Keratinocyte (primary cell): ENCODE data around the gene NHLH2. TPM values are rescaled to one million over a fixed set of nuclear protein-coding genes. Genes with fewer than 3 reads are reported as not detected.

ENCODE experiments used
- DNase-seq: peaks from one replicate; pipeline ENCODE4 v3.0.0-alpha.2; 2011; ENCODE audit warnings: low read depth, missing footprints, low spot score
- FAIRE-seq: peaks from 2 replicates; lab custom pipeline; 2011; peaks lifted over from hg19 to GRCh38; lab: Jason Lieb, UNC
- H2AFZ ChIP-seq: 2 replicates; pipeline ENCODE4 v1.6.0; 2012; ENCODE audit warnings: low read length, control low read depth, inconsistent platforms; ENCODE audit not compliant: control insufficient read depth
- H3K27ac ChIP-seq: 2 replicates; pipeline ENCODE4 v1.5.1; 2011; ENCODE audit warnings: low read length; ENCODE audit not compliant: control insufficient read depth, insufficient read depth
- H3K27me3 ChIP-seq: 3 replicates; pipeline ENCODE4 v1.6.0; 2011; ENCODE audit warnings: low read length; ENCODE audit not compliant: control insufficient read depth, insufficient read depth; ENCODE audit errors: extremely low read depth
- H3K36me3 ChIP-seq, 2 experiments: 2 replicates in 1 of 2; 3 replicates in 1 of 2; pipeline ENCODE4 v1.5.1; 2011; ENCODE audit warnings: low read length in 2 of 2, mild to moderate bottlenecking in 1 of 2; ENCODE audit not compliant: control insufficient read depth in 2 of 2, insufficient read depth in 2 of 2; ENCODE audit errors: extremely low read depth in 1 of 2
- H3K4me1 ChIP-seq: 3 replicates; pipeline ENCODE4 v1.5.1; 2011; ENCODE audit warnings: low read length; ENCODE audit not compliant: control insufficient read depth, insufficient read depth; ENCODE audit errors: extremely low read depth
- H3K4me2 ChIP-seq: 3 replicates; pipeline ENCODE4 v1.6.0; 2011; ENCODE audit warnings: low read depth, low read length; ENCODE audit not compliant: control insufficient read depth, insufficient read depth; ENCODE audit errors: extremely low read depth
- H3K4me3 ChIP-seq, 3 experiments: fragments of 200-600 bp in 1 of 3; sonication (generic) in 1 of 3; 2 replicates in 2 of 3; 3 replicates in 1 of 3; pipeline ENCODE4 v1.5.1; 2011 to 2016; ENCODE audit warnings: low read length in 3 of 3, mild to moderate bottlenecking in 3 of 3, control low read depth in 2 of 3, inconsistent platforms in 1 of 3, low read depth in 1 of 3, mixed read lengths in 1 of 3, mixed run types in 1 of 3, moderate library complexity in 1 of 3; ENCODE audit not compliant: control insufficient read depth in 2 of 3, insufficient read depth in 2 of 3; ENCODE audit errors: extremely low read depth in 1 of 3
- H3K79me2 ChIP-seq: 2 replicates; pipeline ENCODE4 v1.6.0; 2012; ENCODE audit warnings: low read length; ENCODE audit not compliant: control insufficient read depth, insufficient read depth
- H3K9ac ChIP-seq: 3 replicates; pipeline ENCODE4 v1.6.0; 2011; ENCODE audit warnings: low read length; ENCODE audit not compliant: control insufficient read depth, insufficient read depth; ENCODE audit errors: extremely low read depth
- H3K9me1 ChIP-seq: 3 replicates; pipeline ENCODE4 v1.6.0; 2011; ENCODE audit warnings: low read length; ENCODE audit not compliant: control insufficient read depth, insufficient read depth; ENCODE audit errors: extremely low read depth
- H3K9me3 ChIP-seq: 2 replicates; pipeline ENCODE4 v1.5.1; 2012; ENCODE audit warnings: low read depth, low read length; ENCODE audit not compliant: control insufficient read depth
- H4K20me1 ChIP-seq: 3 replicates; pipeline ENCODE4 v1.6.0; 2011; ENCODE audit warnings: low read length; ENCODE audit not compliant: control insufficient read depth, insufficient read depth; ENCODE audit errors: extremely low read depth
- CTCF ChIP-seq, 3 experiments: IDR thresholded peaks in 1 of 3; conservative IDR thresholded peaks in 1 of 3; optimal IDR thresholded peaks in 1 of 3; 2 replicates in 2 of 3; 3 replicates in 1 of 3; pipeline versions ENCODE3 to v1.5.1; 2011; ENCODE audit warnings: low read length in 3 of 3, mild to moderate bottlenecking in 3 of 3, moderate library complexity in 2 of 3, control low read depth in 1 of 3, inconsistent platforms in 1 of 3; ENCODE audit not compliant: insufficient read depth in 2 of 3; ENCODE audit errors: extremely low read depth in 1 of 3
- EZH2 ChIP-seq: IDR thresholded peaks from one replicate; pipeline ENCODE4 v1.6.1; 2012; ENCODE audit warnings: inconsistent platforms, mild to moderate bottlenecking, low read length, moderate library complexity
- dilution Hi-C: fragments of 300-500 bp; cut with MboI; formaldehyde crosslinking; loops from one replicate; pipeline ENCODE4 v1.7.0; 2020; ENCODE audit warnings: low sequenced_read_pairs; ENCODE audit not compliant: extremely low pct_ligation_motif_present
- polyA plus RNA-seq, 5 experiments: library from polyadenylated mRNA; depleted of rRNA in 3 of 5; stranded (reverse) in 3 of 5; stranded (forward) in 1 of 5; unstranded in 1 of 5; fragments of >200 nt; gene quantifications; 1 replicate in 1 of 5; 2 replicates in 3 of 5; 3 replicates in 1 of 5; pipeline versions ENCODE4 v1.2.1 to v1.2.3, GENCODE V29; 2011 to 2012; ENCODE audit warnings: missing spikeins in 2 of 5, low read depth in 1 of 5, low replicate concordance in 1 of 5

NHLH2 gene
- polyA plus RNA-seq, 1 donor (not counting 4 experiments of a cell fraction or from before 2014, with no cell fraction given), result 0.21 TPM

DNA sequence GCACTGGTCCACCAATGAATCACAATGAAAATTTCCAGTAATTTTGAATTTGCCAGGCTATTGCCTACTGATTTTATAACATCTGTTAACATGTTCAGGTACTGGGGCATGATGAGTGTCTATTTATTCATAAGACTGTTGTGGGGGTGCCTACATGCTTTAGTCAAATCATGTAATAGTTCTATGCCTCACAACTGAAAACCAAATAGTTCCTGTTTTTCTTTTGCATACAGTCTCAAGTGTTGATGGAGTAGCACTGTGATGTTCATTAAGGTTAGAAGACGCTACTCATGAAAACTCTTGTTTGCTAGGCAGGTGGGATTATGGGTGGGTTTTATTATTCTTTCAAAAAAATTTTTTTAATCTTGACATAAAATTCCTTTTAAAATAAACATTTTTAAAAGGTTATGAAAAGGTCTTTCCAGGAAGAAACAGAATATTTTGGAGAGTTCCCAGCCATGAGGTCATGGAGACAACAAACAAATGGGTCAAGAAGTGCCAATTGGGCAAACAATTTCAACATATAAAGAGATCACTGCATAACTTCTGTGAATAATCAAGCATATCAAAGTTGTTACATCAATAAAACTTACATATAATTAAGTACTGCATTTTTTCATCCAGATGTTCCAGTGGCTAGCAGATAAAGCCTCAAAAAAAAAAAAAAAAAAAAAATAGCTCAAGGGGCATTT is 40.2 kb upstream of the NHLH2 start:
- H3K79me2 ChIP-seq, result no peaks in the 10 kb centered on the region
- no peak overlapping the region for H3K9ac ChIP-seq
- no peak overlapping the region for H2AFZ ChIP-seq
- no peaks in the 10 kb centered on the region for H3K9me1 ChIP-seq
- no peak overlapping the region for H3K27ac ChIP-seq
- H3K27me3 ChIP-seq, result no peaks in the 10 kb centered on the region
- H4K20me1 ChIP-seq, result no peaks in the 10 kb centered on the region
- no peak overlapping the region for H3K4me2 ChIP-seq
- dilution Hi-C loops, result no loop called here
- FAIRE-seq (no peak), DNase-seq (no peak)
- no peak for TF ChIP-seq EZH2
- TF ChIP-seq CTCF (optimal IDR thresholded peaks at IDR 0.05 in 1 of 3, IDR thresholded peaks at IDR 0.05 in 1 of 3, conservative IDR thresholded peaks at IDR 0.05 in 1 of 3; ENCODE audit: extremely low read depth in 1 of 3, insufficient read depth in 2 of 3, low read length in 3 of 3), result no peak
- no peak overlapping the region for H3K4me3 ChIP-seq
- H3K36me3 ChIP-seq, result no peaks in the 10 kb centered on the region
- no peaks in the 10 kb centered on the region for H3K9me3 ChIP-seq
- peaks cover 12% of the 10 kb centered on the region for H3K4me1 ChIP-seq

- H3K79me2 ChIP-seq, result no peaks in the 10 kb centered on the region
- H3K9ac ChIP-seq, result no peak overlapping the region
- H3K27me3 ChIP-seq, result no peaks in the 10 kb centered on the region
- no peaks in the 10 kb centered on the region for H3K36me3 ChIP-seq
- no peaks in the 10 kb centered on the region for H3K9me3 ChIP-seq
- no peak for FAIRE-seq
- dilution Hi-C loops, result no loop called here
- H3K4me2 ChIP-seq, result no peak overlapping the region
- peaks cover 12% of the 10 kb centered on the region for H3K4me1 ChIP-seq
- no peak overlapping the region for H2AFZ ChIP-seq
- H3K9me1 ChIP-seq, result no peaks in the 10 kb centered on the region
- no peak overlapping the region for H3K4me3 ChIP-seq
- no peak for TF ChIP-seq CTCF (optimal IDR thresholded peaks at IDR 0.05 in 1 of 3, IDR thresholded peaks at IDR 0.05 in 1 of 3, conservative IDR thresholded peaks at IDR 0.05 in 1 of 3; ENCODE audit: extremely low read depth in 1 of 3, insufficient read depth in 2 of 3, low read length in 3 of 3)
- no peak overlapping the region for H3K27ac ChIP-seq
- no peaks in the 10 kb centered on the region for H4K20me1 ChIP-seq
- DNase-seq, result no peak
Measured at GRCh38 chr1:115879977-115880376, 39.1 kb upstream of the NHLH2 start.
